GM12872 (cell line): ENCODE results near the gene OCA2.

Experiments
- CTCF ChIP-seq: IDR thresholded peaks from 3 replicates; pipeline ENCODE4 v1.5.1; 2011; ENCODE audit warnings: low read depth, mild to moderate bottlenecking, low read length, moderate library complexity; ENCODE audit not compliant: insufficient read depth

OCA2 gene

GRCh38 chr15:27742751-27743477, 356.2 kb downstream of the OCA2 start:
- TF ChIP-seq CTCF: no peak

- TF ChIP-seq CTCF: no peak
These were observed 357.8 kb downstream of the OCA2 start for GRCh38 chr15:27741226-27741860.

- no peak for TF ChIP-seq CTCF
These were observed 364.2 kb downstream of the OCA2 start for GRCh38 chr15:27734785-27735495.

GRCh38 chr15:27731776-27732175, 367.3 kb downstream of the OCA2 start:
- TF ChIP-seq CTCF: no peak

GRCh38 chr15:27730868-27731267, 368.2 kb downstream of the OCA2 start:
- TF ChIP-seq CTCF: no peak

- TF ChIP-seq CTCF: no peak
These were observed 373.4 kb downstream of the OCA2 start for GRCh38 chr15:27725731-27726130.

GRCh38 chr15:27723821-27724220, 375.3 kb downstream of the OCA2 start:
- TF ChIP-seq CTCF: no peak
